Activated CD4-positive, alpha-beta T cell treated with anti-CD3 and anti-CD28 coated beads, Interleukin-2, amount 50 U/mL, for 48 hours (primary cell): ENCODE results near the gene AGBL4.
"Not testable (repeated sequence)": the region's sequence is repeated elsewhere in the genome, so short reads cannot be mapped to it uniquely, and the experiment has no call there.

Experiments
- DNase-seq, 2 experiments: peaks; one replicate each; pipeline ENCODE4 v3.0.0-alpha.2; 2020

AGBL4 gene

DNA sequence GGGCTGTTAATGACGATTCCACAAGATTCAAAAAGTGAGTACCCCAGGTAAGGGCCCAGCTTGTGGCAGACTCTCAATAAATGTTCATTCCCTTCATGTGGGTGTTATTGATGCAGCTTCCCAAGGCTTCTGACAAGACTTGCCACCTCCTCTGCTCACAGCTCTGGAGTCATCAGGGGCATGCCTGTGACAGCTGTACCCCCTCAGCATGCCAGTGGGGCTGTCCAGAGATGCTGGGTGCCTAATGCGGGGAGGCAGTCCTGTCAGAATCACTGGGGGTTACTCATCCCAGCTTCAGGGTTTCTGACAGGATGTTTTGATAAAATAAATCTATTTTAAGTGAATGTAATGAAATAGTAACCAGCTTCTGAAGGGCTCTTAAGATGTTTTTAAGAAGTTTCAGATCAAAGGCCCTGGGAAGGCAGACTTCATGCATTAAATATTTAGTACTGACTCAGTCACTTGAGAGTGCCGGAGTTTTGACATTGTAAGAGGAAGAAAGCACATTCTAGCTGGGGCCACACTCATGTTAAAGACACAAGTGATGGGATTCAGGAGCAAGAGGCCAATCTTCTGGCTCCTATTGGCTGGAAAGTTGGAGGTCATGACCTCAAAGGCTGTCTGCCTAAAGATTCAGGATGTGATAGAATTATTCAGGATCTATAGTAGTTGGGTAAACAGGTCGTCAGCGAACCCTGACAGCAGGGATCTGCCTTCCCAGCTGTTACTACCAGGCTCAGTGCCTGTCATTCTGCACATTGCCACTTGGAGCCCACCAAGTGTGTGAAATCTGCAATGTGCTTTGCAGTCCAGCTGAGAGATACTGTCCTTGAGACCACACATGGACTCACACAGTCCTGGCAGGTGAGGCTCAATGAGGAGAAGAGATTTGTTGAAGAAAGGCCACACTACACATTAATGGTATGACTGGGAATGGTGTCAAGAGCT, 1007.5 kb downstream of the AGBL4 start:
- DNase-seq: no peak

- no peak for DNase-seq
Observed at GRCh38 chr1:49013079-49013478, 1010.7 kb downstream of the AGBL4 start.

DNA sequence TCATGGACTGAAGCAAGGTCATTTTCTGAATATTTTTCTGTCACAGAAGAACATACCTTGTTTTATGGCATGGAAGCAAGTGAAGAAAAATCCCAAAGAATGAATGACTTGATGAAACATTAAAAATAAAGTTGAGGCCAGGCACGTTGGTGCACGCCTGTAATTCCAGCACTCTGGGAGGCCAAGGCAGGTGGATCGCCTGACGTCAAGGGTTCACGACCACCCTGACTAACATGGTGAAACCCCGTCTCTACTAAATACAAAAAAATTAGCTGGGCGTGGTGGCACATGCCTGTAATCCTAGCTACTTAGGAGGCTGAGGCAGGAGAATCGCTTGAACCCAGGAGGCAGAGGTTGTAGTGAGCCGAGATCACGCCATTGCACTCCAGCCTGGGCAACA, 1020.8 kb downstream of the AGBL4 start:
- not testable (repeated sequence) for DNase-seq

GRCh38 chr1:48999321-48999720, 1024.4 kb downstream of the AGBL4 start:
- DNase-seq: no peak

DNA sequence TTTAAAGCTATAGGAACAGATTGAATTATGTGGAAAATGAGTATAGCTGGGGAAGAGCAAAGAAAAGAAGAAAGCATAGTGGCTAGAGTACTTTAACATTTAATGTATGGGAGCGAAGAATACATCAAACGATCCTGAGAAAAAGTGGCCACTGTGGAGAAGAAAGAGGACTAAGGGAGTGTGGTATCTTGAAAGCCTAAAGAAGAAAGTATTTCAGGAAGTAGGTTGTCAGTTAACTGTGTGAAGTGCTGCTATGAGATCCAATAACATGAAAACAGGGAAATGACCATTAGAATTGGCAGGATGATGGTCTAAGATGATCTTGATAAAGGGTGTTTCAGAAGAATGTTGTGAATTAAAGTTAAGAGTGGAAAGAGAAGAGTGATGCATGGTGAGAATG, 1027.4 kb downstream of the AGBL4 start:
- no peak for DNase-seq

GRCh38 chr1:48988633-48989197, 1035.0 kb downstream of the AGBL4 start:
- DNase-seq: no peak

DNA sequence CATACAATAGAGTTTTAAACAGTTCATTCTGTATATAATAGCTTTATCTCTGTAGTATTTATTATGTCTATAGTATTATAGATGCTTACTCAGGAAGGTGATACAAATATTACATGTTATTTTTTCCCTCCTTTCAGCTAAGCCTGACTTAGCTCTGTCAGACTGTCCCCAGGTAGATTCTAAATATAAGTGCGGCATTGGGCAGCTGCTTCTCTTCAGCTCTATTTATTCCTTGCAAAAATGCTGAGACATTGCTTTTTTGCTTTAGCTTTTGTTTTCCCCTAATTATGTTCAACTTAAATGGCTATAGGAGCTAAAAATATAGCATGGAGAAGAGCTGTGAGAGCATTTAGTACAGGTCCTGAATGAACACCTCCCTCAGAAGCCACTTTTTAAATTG, 1043.8 kb downstream of the AGBL4 start:
- no peak for DNase-seq

- no peak for DNase-seq
Observed at GRCh38 chr1:48978413-48978812, 1045.3 kb downstream of the AGBL4 start.

- no peak for DNase-seq
Observed at GRCh38 chr1:48977273-48977672, 1046.5 kb downstream of the AGBL4 start.

GRCh38 chr1:48969971-48970370, 1053.8 kb downstream of the AGBL4 start:
- no peak for DNase-seq

- no peak for DNase-seq
Observed at GRCh38 chr1:48967318-48967717, 1056.4 kb downstream of the AGBL4 start.

- no peak for DNase-seq
Observed at GRCh38 chr1:48966583-48966982, 1057.2 kb downstream of the AGBL4 start.

- no peak for DNase-seq
Observed at GRCh38 chr1:48960320-48960719, 1063.4 kb downstream of the AGBL4 start.

GRCh38 chr1:48955774-48956173, 1068.0 kb downstream of the AGBL4 start:
- DNase-seq: no peak

GRCh38 chr1:48953617-48954016, 1070.1 kb downstream of the AGBL4 start:
- no peak for DNase-seq

- DNase-seq: no peak
Observed at GRCh38 chr1:48948562-48948961, 1075.2 kb downstream of the AGBL4 start.

DNA sequence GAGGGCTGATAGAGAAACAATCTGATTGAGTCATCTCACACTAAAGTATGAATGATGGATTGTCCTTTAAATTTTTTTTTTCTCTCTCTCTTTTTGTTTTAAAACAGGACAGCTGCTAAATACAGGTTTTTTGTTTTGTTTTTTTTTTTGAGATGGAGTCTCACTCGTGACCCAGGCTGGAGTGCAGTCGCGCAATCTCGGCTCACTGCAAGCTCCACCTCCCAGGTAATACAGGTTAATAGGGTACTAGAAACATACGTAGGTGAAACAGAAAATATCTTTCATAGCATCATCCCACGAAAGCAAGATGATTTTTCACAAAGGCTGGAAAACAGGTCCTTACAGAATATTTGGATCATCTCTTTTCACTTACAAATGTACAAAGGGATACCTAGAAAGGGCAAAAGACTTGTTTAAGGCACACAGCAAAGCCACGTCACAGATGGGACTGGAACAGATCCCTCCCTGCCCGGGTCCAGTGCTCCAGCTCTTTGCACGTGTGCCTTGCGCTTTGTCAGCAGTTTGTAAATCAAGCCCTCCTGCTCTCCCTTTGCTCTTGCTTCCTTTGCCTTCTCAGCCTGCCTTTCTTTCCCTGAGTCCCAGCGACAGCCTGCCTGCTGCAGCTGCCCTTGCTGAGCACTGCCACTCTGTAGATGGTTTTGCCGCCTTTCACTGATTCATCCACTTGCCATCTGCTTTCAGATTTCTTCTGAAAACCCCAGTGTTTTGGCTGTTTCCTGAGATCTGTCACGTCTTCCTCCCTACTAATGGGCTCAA, 1075.8 kb downstream of the AGBL4 start:
- no peak for DNase-seq

DNA sequence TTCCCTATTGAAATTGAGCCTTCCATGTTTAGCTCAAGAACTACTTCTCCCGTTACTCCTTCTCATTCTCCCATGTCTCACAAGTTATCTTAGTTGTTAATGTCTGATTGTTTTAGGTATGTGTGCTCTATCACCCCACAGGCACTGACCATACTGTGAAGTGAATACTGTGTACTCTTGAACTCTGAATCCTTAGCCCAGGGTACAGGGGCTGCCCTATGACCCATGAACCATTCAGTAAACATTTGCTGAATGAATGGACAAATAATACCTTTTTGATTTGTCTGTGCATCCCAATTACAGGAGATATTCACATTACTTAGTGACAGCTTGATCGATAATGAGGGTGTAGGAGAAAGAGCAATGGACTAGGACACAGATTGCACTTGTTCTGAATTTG, 1077.7 kb downstream of the AGBL4 start:
- DNase-seq: no peak

- no peak for DNase-seq
Observed at GRCh38 chr1:48944811-48945210, 1078.9 kb downstream of the AGBL4 start.

DNA sequence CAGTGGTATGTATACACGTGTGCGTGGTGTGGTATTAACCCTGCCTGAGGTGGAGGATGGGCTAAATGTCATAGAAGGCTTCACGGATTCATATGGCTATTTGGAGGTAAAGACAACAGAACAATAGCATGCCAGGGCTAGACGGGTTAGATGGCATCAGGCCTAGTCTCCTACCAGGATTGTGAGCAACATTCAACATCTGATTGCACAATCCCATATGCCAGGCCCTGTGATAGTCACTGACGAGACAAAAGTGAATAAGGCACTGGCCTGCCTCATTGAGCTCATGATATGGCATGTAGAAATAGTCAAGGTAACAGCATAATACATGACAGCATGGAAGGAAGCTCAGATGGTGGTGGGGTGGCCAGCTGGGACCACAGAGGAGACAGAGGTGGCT, 1079.9 kb downstream of the AGBL4 start:
- no peak for DNase-seq

DNA sequence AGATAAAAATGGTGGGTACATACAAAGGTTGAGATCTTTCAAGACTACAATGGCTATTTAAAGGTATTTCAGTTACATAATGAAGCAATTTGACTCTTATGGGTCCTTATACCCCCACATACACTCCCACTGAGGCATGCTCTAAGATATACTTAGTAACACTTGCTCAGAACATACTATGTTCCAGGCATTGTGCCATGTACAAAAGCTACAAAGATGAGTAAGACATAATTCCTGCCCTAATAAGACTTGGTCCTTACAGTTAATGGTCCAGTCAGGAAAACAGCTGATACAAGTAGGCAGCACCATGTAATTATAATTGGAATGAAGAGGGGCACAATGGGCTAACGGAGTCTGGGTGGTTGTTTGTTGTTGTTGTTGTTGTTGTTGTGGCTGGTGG, 1080.4 kb downstream of the AGBL4 start:
- DNase-seq: no peak

GRCh38 chr1:48940962-48941732, 1082.6 kb downstream of the AGBL4 start:
- DNase-seq: no peak

GRCh38 chr1:48940354-48940753, 1083.4 kb downstream of the AGBL4 start:
- no peak for DNase-seq
